GM12878 (cell line): ENCODE results near the gene CAT.

ENCODE experiments used
- ATF2 ChIP-seq: IDR thresholded peaks from 2 replicates; pipeline ENCODE4 v1.6.1; 2012; ENCODE audit warnings: low read length, inconsistent platforms
- ATF7 ChIP-seq: fragments of 450-650 bp; IDR thresholded peaks from 2 replicates; pipeline ENCODE4 v1.6.1; 2016; ENCODE audit warnings: low read depth, mild to moderate bottlenecking
- CEBPZ ChIP-seq: fragments of 150-350 bp; IDR thresholded peaks from 2 replicates; pipeline ENCODE4 v1.6.1; 2016; ENCODE audit warnings: low read depth, low read length
- CREB1 ChIP-seq: IDR thresholded peaks from 2 replicates; pipeline ENCODE4 v1.6.1; 2012; ENCODE audit warnings: low read depth, mild to moderate bottlenecking, inconsistent platforms
- E4F1 ChIP-seq: fragments of 450-650 bp; IDR thresholded peaks from 2 replicates; pipeline ENCODE4 v1.6.1; 2018; ENCODE audit warnings: borderline replicate concordance, mild to moderate bottlenecking; ENCODE audit not compliant: partially characterized antibody
- ELK1 ChIP-seq: IDR thresholded peaks from 2 replicates; pipeline ENCODE4 v1.6.1; 2012; ENCODE audit warnings: low read depth, low read length, improper control_type of control experiment
- EP300 ChIP-seq, 2 experiments: fragments of 150-350 bp in 1 of 2; IDR thresholded peaks; 2 replicates each; pipeline ENCODE4 v1.6.1; 2011 to 2012; ENCODE audit warnings: low read depth in 2 of 2, low read length in 2 of 2, borderline replicate concordance in 1 of 2, improper control_type of control experiment in 1 of 2, inconsistent platforms in 1 of 2; ENCODE audit not compliant: control insufficient read depth in 1 of 2
- FOXK2 ChIP-seq: fragments of 450-650 bp; IDR thresholded peaks from 2 replicates; pipeline ENCODE4 v1.6.1; 2017; ENCODE audit warnings: mild to moderate bottlenecking, moderate library complexity
- GABPA ChIP-seq: IDR thresholded peaks from 2 replicates; pipeline ENCODE4 v1.6.1; 2014; ENCODE audit warnings: antibody characterized with exemption, low read depth, mild to moderate bottlenecking, inconsistent platforms
- NFYA ChIP-seq: IDR thresholded peaks from 2 replicates; pipeline ENCODE4 v1.6.1; 2011; ENCODE audit warnings: low read depth, mild to moderate bottlenecking, low read length, improper control_type of control experiment, borderline replicate concordance
- POLR2AphosphoS5 ChIP-seq: IDR thresholded peaks from 2 replicates; pipeline ENCODE4 v1.6.1; 2011; ENCODE audit warnings: mild to moderate bottlenecking, low read length, inconsistent platforms
- RAD21 ChIP-seq: IDR thresholded peaks from 2 replicates; pipeline ENCODE4 v1.6.1; 2011; ENCODE audit warnings: mild to moderate bottlenecking, low read depth, low read length, moderate library complexity; ENCODE audit not compliant: insufficient read depth
- SMC3 ChIP-seq: IDR thresholded peaks from 2 replicates; pipeline ENCODE4 v1.6.1; 2011; ENCODE audit warnings: low read length, improper control_type of control experiment, borderline replicate concordance
- TCF12 ChIP-seq: IDR thresholded peaks from 2 replicates; pipeline ENCODE4 v1.6.1; 2011; ENCODE audit warnings: low read depth, mild to moderate bottlenecking, low read length

- TF ChIP-seq GABPA (no peak), RAD21 (no peak), NFYA (no peak), EP300 (IDR thresholded peaks at IDR 0.05; ENCODE audit: borderline replicate concordance in 1 of 2, control insufficient read depth in 1 of 2, low read depth in 2 of 2, low read length in 2 of 2) (no peak), ATF2 (no peak), CREB1 (no peak), ELK1 (no peak), FOXK2 (no peak), E4F1 (no peak), ATF7 (no peak), CEBPZ (no peak), TCF12 (no peak), SMC3 (no peak), POLR2AphosphoS5 (no peak)
Observed at GRCh38 chr11:34480314-34480713, 41.6 kb downstream of the CAT start.
